Measurements from ENCODE around the gene CD36.
"Not testable (repeated sequence)": the region's sequence is repeated elsewhere in the genome, so short reads cannot be mapped to it uniquely, and the experiment has no call there.

CD36 gene

DNA sequence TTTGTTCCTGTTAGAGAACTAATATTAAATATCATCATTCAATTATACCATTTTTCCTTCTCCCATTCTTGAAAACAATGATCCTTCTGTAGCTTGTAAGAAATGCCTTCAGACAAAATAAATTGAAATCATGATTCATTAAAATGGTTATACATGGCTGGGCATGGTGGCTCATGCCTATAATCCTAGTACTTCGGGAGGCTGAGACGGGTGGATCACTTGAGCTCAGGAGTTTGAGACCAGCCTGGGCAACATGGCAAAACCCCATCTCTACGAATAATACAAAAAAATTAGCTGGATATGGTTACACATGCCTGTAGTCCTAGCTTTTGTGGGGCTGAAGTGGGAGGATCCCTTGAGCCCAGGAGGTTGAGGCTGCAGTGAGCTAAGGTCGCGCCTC, 13.0 kb downstream of the CD36 start:
- no peak for DNase-seq

DNA sequence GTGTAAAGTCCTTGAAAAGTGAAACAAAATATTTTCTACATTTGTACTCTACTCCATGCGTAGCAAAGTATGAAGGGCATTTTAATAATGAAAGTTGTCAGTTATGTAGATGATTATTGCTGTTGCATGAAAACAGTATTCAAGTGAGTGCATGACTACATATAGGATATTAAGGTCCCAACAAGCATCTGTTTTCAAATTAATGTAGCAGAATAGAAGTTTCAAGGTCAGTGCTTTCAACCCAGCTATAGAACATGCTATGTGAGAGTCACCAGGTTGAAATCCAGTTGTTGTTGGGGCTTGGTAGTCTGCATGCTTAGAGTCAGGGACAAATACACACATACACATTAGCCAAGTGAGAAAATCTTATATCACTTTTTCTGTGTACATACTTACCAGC, 14.8 kb downstream of the CD36 start:
- DNase-seq: no peak

DNA sequence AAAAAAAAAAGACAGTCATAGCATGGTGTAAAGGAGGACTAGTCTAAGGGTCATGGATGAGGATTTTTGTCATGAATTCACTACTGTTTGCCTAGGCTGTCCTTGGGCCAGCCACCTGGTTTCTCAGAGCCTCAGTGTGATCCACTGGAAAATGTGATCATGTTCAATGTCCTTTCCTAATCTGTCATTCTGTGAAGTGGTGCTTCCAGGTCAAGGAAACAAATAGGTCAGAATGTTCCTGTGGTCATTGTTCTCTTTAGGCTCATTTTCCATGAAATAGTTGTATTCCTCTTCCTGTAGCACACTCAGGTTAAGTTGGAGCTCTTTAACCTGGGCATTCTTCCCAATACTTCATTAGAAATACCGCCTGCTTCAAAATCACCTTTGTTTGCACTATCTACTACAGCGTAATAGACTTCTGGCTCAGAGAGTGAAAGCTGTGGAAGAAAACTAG, 16.5 kb downstream of the CD36 start:
- DNase-seq: no peak

DNA sequence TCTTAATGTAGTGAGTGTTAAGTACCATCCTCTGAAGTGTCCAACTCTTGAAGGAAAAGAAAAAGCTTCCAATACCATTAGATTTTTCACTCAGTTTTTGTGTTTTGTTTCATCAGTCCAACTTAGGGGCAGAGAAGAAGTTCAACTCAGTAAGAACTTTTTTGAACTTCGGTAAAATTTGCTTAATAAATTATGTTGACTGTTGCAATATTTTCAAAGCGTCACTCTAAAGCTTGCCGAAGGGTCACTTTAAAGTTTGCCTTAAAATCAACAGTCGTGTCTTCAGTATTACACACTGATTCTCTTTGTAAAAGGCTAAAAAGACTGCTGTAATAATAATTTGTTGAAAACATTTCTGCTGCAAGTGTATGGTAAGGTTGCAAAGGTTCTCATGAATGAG, 17.6 kb downstream of the CD36 start:
- no peak for DNase-seq

DNA sequence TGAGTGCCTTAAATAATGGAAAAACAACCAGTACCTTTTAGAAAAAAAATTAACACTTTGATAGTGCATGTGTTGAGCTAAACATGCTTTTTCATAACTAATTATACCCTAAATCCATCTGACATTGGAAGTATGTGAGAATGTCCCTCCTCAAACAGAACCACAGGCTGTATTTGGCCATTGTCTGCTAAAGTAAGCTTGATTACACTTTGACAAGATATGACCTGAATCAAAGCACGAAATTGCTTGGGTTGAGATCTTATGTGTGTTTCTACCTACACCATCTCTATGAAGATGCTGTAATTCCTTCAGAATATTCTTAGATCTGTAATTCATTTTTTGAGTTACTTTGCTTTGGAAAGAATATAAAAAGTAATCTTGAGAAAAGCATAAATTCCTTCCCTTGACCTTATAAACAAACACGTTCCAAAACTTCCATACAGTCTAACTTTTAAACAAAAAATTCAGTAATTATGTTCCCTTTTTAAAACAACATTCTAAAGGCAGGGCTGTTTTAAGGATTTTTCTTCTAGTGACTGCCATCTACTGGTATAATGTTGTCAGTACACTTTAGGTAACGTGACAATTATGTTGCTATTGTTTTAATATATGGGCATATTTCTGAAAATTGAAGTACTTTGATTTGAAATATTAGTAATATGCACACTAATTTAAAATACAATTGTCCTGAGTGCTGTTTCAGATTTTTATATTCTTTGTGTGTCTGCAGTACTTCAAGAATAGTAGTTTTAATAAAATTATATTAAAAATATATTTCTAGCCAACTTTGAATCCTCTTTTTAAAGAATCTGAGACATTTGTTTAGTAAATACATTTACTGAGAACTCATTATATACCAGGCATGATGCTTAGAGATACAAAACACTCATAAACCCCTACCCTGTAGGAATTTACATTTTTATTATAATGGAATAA, 20.9 kb downstream of the CD36 start:
- DNase-seq: no peak

DNA sequence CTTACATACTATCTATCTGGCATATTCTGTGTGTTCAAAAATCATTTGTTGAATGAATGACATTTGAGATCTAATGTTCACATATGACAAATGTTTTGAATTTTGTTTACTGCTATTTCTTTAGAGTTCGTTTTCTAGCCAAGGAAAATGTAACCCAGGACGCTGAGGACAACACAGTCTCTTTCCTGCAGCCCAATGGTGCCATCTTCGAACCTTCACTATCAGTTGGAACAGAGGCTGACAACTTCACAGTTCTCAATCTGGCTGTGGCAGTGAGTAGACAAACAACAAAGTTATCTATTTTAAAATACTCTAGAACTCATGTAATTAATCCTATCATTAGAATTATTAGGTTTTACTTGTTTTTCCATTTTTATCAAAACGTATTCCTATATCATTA, 22.5 kb downstream of the CD36 start:
- DNase-seq: no peak

DNA sequence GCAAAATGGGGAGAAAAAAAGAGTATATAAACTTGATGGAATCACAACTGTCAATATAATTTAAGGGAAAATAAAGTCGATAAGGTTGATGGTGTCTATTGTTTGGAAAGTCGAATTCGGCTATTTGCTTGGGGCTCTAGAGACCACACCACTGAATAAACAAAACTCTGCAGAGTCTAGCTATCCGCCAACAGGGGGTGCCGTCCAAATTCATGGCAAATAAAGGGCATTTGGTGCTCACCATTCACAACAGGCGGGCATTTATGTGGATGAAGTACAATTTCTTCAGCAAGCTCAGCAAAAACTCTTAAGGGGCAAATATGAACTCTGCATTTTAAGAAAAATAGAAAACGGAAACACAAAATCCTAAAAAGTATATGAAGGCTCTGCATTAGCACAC, 23.3 kb downstream of the CD36 start:
- DNase-seq: no peak

DNA sequence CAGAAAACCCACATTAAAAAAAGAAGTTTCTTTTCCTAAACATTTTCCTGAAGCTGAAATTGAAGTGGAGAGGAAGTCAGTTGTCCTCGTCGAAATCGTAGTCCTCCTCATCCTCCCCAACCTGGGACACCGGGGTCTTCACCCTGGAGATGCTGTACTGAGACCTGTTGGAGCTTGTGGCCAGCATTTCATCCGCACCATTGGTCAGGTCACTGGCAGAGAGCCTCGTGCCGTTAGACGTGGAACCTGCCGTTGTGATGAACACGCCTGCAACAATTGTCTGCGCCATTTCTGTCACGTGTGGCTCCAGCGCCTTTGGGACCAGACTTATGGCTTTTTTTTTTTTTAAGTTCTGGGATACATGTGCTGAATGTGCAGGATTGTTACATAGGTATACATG, 23.8 kb downstream of the CD36 start:
- no peak for DNase-seq

DNA sequence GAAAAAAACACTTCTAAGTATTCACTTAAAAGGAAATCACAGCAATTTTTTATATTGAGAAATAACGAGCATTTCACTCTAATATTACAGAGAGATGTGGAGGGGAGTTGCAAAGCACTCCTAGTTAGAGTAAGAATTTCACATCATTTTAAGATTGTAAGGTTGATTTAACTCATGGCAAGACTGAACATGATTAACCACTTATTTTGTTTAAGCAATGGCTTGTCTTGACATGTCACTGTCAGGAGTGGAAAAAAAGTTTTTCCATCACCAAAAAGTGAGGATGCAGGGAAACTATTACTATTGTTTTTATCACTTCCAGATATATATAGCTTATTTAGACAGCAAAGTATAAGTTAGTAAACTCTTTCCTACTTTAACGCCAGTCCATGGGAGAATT, 27.1 kb downstream of the CD36 start:
- DNase-seq: no peak

DNA sequence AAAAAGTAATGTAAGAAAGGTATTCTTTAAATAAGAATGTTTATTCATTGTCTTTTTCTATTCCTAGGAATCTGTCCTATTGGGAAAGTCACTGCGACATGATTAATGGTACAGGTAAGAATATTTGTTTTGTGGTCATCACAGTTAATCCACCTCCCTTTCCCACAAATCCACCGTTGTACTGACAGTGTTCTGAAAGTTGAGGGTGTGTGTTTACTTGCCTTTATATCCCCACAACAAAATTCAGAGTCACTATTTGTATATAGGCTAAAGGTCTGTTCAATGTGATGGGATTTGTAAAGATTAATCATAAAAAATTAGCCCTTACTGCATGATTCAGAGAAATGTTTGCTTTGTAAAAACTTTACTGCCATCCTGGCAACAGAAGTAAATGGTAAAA, 27.9 kb downstream of the CD36 start:
- no peak for DNase-seq

DNA sequence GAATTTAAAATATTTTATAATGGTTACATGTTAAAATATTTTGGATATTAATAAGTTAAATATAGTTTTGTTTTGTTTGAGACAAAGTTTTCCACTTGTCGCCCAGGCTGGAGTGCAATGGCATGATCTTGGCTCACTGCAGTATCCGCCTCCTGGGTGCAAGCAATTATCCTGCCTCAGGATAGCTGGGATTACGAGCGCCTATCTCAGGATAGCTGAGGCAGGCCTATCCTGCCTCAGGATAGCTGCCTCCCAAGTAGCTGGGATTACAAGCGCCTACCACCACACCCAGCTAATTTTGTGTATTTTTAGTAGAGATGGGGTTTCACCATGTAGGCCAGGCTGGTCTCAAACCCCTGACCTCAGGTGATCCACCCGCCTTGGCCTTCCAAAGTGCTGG, 30.9 kb downstream of the CD36 start:
- not testable (repeated sequence) for DNase-seq

DNA sequence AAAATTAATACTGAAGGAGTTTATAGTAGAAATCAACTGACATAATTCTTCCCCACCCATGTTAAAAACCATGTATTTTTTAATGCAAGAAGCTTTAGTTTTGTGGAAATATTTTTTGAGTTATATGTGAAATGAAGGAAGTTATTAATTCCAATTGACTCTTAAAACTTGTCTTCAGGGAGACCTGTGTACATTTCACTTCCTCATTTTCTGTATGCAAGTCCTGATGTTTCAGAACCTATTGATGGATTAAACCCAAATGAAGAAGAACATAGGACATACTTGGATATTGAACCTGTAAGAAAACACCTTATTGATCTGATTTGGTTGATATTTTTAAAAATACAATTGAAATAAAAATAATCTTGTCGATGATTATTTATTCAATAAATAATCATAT, 33.3 kb downstream of the CD36 start:
- DNase-seq: no peak

DNA sequence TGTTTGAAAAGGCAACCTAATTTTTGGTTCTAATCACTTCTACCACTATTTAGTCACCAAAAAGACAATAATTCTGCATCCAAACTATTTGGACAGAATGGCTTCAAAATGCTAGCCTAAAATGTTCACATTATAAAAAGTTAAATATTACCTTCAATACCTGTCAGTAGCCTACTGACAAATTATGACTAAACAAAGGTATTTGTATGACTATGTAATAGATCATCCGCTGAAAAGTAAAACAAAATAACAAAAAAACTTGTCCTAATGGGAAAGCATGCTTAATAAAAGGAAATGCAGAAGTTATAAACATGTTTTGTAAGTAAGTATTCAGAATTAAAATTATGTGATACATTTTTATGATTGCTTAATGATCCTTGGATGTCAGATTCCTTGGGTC, 36.6 kb downstream of the CD36 start:
- DNase-seq: no peak

DNA sequence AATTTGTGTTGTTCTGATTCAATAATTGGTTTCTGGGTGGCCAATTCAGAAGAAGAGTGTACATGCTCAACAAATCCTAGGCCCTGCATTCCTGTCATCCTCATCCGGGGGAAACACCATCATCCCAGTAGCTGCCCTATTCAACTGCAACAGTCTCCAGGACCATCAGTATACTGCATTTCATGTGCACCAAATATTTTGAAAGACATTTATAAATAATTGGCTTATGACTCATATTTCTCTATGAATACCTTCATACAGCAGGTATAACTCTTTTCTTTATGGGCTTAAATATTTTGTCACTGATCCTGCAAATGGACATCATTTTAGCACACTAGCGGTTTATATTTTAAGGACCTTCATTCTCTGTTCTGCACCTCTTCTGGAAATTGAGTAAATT, 38.0 kb downstream of the CD36 start:
- DNase-seq: no peak

DNA sequence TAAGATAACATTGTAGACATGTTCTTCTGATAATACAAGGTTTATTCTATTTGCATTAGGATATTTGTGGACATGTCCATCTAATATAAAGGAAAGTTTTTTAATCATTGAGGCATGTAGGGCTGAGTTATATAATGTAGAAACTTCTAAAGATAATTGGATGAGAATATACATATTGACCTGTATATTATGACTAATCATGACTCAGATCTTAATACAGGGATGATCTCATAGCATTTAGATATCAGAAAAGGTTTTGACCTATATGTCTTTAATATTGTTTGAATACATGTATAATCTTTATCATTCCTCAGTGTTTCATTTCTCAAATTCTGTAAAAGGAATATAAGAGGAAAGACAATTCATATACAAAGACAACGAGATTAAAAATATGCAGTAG, 39.2 kb downstream of the CD36 start:
- DNase-seq: no peak

DNA sequence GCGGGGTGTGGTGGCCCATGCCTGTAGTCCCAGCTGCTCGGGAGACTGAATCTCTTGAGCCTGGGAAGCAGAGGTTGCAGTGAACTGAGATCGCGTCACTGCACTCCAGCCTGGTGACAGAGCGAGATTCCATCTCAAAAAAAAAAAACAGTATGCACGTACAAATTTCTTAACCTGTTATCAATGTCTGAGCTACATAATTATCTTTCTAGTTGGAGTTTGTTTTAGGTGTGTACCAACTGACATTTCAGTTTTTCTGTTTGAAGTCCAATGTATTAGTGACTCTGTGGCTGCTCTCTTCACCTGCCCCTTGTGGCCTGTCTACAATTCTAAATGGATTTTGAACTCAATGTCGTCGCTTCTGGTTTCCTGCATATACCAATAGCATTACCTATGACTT, 40.3 kb downstream of the CD36 start:
- DNase-seq: no peak

DNA sequence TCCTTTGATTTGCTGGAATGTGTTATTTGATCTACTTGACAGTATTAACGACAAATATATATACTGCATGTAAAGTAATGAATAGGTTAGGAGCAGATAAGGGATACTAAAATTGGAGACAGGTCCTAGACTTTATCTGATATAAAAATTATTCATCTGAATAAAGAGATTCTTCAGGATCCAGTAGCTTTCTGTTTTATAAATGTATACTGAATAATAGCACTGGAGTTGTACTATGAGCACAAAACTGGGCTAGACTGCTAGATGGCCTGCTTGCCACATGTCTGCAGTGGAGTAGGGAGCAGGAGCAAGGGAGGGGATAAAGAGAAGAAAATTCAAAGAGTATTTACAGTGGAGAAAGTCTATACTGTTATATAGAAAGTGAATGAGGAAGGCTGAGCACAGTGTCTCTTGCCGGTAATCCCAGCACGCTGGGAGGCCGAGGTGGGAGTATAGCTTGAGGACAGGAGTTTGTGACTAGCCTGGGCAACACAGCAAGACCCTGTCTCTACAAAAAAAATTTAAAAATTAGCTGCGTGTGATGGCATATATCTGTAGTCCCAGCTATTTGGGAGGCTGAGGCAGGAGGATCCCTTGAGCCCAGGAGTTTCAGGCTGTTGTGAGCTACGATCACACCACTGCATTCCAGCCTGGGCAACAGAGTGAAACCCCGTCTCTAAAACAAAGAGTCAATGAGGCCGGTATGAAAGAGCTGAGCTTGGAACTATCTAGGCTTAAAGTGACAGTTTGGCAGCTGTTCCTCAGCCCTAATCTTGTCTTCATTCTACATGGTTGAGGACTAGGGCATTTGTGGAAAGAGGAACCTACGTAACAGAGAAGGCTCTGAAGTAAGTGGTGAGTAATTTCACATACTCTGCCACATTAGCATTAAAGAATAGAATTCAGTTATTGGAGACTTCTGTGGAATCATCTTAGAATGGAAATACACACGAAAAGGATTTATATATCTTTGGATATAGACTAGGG, 41.8 kb downstream of the CD36 start:
- DNase-seq: no peak

DNA sequence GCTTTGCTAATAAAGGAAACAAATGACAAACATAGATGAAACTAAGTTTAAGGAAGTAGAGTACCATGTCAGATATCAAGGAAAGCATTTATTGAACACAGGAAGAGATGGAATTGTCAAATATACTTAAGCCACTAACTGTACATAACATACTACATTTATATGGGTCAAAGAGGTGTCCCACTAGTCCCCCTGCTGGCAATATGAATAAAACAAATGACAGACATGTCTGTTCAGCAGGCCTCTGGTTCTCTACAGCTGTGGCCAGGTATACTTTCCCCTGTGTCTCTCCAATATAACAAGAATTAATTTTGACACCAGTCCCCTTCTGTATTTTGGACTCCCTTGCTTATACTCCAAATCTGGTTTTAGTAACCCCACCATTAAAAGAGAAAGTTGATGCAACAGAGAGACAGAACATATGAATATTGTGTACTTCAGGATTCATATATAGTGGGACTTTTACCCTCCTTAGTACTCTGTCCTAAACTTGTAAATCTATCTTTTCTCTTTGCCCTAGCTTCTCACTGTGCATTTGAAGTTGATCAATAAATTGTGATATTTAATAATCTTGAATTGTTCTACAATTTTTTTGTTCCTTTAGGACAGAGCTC, 42.9 kb downstream of the CD36 start:
- DNase-seq: no peak

DNA sequence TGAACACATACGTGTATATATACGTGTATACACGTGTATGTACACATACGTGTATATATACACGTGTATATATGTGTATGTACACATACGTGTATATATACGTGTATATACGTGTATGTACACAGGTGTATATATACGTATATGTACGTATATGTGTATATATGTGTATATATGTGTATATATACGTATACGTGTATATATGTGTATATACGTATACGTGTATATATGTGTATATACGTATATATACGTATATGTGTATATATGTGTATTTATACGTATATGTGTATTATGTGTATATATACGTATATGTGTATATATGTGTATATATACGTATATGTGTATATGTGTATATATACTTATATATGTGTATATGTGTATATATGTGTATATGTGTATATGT, 44.3 kb downstream of the CD36 start:
- DNase-seq: no peak

DNA sequence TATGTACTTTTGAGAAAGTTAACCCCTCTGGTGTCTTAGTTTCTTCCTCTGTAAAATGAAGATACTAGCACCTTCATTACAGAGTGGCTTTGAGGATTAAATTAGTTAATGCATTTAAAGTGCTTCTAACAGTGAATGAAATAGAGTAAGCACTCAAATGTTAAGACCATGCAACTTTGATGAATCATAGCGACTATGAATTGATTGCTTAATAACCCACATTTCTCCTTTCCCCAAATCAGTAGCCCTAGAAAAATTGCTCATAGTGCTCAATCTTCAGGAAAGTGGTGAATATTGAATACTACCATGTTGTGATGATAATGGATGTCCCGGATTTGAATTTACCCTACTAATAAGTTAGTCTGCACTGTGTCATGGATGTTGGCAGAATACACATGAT, 48.1 kb downstream of the CD36 start:
- no peak for DNase-seq

DNA sequence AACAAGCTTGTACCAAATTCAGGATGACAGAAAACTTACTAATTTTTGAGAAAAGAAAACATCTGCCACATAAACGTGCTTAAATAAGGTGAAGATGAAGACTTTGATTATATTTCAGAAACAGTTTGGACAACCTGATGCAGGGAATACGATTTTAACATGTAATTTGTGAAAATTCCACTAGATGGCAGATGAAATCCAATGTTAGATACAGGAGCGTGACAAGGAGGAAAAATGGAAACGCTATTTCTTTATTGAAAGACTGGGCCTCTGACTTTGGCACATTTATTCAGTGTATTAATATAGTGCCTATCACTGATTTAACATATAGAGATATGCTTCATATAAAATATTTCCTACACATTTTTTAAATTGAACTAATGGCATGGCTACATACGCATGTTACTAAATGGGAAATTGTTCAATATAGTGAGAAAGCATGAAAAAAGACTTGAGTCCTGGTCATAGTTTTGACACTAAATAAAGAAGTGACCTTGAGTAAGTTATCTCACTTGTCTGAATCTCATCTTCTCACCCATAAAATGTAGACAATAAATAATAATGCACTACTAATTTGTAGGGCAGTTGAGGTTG, 60.7 kb downstream of the CD36 start:
- DNase-seq: no peak
